Uterus (tissue), 4 donors: ENCODE results near the gene NEAT1. TPM values are rescaled to one million over a fixed set of nuclear protein-coding genes. Genes with fewer than 3 reads are reported as not detected.

Experiments
- DNase-seq, 2 donors: peaks; one replicate each; pipeline ENCODE4 v3.0.0-alpha.2; 2019 to 2020
- H3K27ac ChIP-seq, 2 donors: fragments of 200-600 bp; sonication (generic); 1 replicate in 1 of 2; 2 replicates in 1 of 2; pipeline ENCODE4 v1.5.1; 2016 to 2018
- H3K27me3 ChIP-seq, 2 donors: fragments of 200-600 bp; sonication (generic); one replicate each; pipeline ENCODE4 v1.5.1; 2018 to 2019; ENCODE audit warnings: control low read depth in 1 of 2
- H3K36me3 ChIP-seq, 2 donors: fragments of 200-600 bp; sonication (generic); one replicate each; pipeline ENCODE4 v1.5.1; 2019; ENCODE audit warnings: control low read depth in 1 of 2
- H3K4me1 ChIP-seq, 2 donors: fragments of 200-600 bp; sonication (generic); one replicate each; pipeline ENCODE4 v1.5.1; 2018 to 2019; ENCODE audit warnings: control low read depth in 1 of 2
- H3K4me3 ChIP-seq, 2 donors: fragments of 200-600 bp; sonication (generic); 1 replicate in 1 of 2; 2 replicates in 1 of 2; pipeline ENCODE4 v1.5.1; 2018 to 2019; ENCODE audit warnings: mild to moderate bottlenecking in 1 of 2
- H3K9me3 ChIP-seq, 2 donors: fragments of 200-600 bp; sonication (generic); one replicate each; pipeline ENCODE4 v1.5.1; 2019; ENCODE audit warnings: control low read depth in 1 of 2
- POLR2A ChIP-seq, 2 donors: fragments of 450-650 bp; IDR thresholded peaks; one replicate each; pipeline ENCODE4 v1.6.1; 2016; ENCODE audit warnings: antibody characterized with exemption in 2 of 2, mild to moderate bottlenecking in 1 of 2, moderate library complexity in 1 of 2
- intact Hi-C: fragments of 100-400 bp; cut with DNase I; formaldehyde crosslinking; loops from one replicate; pipeline ENCODE4 v1.15.1; 2023; ENCODE audit warnings: low total_unique reads
- total RNA-seq, 4 donors: library from RNA; depleted of rRNA in 3 of 4; stranded (reverse); fragments of >200 nt in 3 of 4; gene quantifications; one replicate each; pipeline versions ENCODE4 v1.1.0 to v1.2.4, GENCODE V29; 2014 to 2023
- TF ChIP-seq, protein P1 (sequence below), 4 experiments: fragments of 200-600 bp in 2 of 4; fragments of 450-650 bp in 2 of 4; sonication (generic) in 2 of 4; IDR thresholded peaks; one replicate each; pipeline ENCODE4 v1.5.1; 2016 to 2019; ENCODE audit warnings: antibody characterized with exemption in 4 of 4, mild to moderate bottlenecking in 2 of 4, moderate library complexity in 1 of 4
- donor health status: DM: yes; HTN: yes; CAD: no.

Gene NEAT1
- 100 to 1,000 TPM in 3 of 4 donors, 10 to 100 TPM in 1; 33.6 to 932 (median 120) TPM for total RNA-seq

DNA sequence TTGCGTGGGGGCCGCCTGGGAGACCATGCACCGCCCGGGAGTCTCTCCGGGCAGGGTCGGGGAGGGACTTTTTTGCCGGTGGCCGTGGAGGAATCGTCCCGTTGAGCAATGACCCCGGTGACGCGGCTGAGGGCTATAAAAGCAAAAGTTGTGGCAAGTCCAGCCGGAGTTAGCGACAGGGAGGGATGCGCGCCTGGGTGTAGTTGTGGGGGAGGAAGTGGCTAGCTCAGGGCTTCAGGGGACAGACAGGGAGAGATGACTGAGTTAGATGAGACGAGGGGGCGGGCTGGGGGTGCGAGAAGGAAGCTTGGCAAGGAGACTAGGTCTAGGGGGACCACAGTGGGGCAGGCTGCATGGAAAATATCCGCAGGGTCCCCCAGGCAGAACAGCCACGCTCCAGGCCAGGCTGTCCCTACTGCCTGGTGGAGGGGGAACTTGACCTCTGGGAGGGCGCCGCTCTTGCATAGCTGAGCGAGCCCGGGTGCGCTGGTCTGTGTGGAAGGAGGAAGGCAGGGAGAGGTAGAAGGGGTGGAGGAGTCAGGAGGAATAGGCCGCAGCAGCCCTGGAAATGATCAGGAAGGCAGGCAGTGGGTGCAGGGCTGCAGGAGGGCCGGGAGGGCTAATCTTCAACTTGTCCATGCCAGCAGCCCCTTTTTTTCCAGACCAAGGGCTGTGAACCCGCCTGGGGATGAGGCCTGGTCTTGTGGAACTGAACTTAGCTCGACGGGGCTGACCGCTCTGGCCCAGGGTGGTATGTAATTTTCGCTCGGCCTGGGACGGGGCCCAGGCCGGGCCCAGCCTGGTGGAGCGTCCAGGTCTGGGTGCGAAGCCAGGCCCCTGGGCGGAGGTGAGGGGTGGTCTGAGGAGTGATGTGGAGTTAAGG is at the start of gene NEAT1:
Gene NEAT1 (plus strand): TSS at position 166 of the 883 bp plus-strand sequence.
- Histone ChIP-seq H3K27ac (peak within 1 kb of the TSS; percentile 98 to 99), H3K4me1 (peaks cover 0 to 7% of the 10 kb centered on the region in 2 donors), H3K36me3 (no peaks in the 10 kb centered on the region), H3K27me3 (no peaks in the 10 kb centered on the region), H3K9me3 (no peaks in the 10 kb centered on the region), H3K4me3 (peak within 1 kb of the TSS; percentile 76 to 91)
- intact Hi-C loops, result loop anchor here (2.0 kb wide), 1 partner anchor 76 kb away; the partner anchor contains the start of gene MALAT1
- DNase-seq, result peak; percentile 96 to 98
- TF ChIP-seq, protein P1, sequence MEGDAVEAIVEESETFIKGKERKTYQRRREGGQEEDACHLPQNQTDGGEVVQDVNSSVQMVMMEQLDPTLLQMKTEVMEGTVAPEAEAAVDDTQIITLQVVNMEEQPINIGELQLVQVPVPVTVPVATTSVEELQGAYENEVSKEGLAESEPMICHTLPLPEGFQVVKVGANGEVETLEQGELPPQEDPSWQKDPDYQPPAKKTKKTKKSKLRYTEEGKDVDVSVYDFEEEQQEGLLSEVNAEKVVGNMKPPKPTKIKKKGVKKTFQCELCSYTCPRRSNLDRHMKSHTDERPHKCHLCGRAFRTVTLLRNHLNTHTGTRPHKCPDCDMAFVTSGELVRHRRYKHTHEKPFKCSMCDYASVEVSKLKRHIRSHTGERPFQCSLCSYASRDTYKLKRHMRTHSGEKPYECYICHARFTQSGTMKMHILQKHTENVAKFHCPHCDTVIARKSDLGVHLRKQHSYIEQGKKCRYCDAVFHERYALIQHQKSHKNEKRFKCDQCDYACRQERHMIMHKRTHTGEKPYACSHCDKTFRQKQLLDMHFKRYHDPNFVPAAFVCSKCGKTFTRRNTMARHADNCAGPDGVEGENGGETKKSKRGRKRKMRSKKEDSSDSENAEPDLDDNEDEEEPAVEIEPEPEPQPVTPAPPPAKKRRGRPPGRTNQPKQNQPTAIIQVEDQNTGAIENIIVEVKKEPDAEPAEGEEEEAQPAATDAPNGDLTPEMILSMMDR (IDR thresholded peaks at IDR 0.05), result peak in 1 of 4 experiments; percentile 29
- peak; percentile 97 to 99 for TF ChIP-seq POLR2A (IDR thresholded peaks at IDR 0.05)

DNA sequence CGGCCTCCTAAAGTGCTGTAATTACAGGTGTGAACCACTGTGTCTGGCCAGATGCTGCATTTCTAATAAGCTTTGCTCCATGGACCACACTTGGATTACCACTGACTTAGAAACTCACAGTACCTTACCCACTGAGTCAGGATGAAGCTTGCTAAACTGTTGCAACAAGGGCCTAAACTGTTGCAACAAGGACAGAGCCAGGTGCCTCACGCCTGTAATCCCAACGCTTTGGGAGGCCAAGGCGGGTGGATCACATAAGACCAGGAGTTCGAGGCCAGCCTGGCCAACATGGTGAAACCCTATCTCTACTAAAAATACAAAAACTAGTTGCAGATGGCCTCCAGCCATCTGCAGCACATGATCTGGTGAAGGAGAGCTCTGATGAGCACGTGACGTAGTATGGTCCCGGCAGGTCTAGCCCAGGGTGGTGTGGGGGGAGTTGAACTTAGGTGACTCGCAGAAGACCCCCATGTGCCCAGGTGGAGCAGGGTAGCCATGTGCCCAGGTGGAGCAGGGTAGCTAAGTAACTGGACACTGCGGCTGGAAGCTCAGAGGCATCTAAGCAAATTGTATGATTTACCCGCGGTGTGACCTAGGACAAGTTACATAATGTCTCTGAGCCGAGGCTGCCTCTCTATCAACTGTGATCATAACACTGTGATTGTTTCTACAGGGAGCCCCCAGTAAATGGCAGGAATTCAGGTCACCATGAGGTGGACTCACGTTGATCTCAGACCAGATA is 48.6 kb upstream of the NEAT1 start:
- Histone ChIP-seq H3K4me1 (no peaks in the 10 kb centered on the region), H3K36me3 (no peaks in the 10 kb centered on the region), H3K27me3 (no peaks in the 10 kb centered on the region), H3K4me3 (no peak overlapping the region), H3K9me3 (no peaks in the 10 kb centered on the region), H3K27ac (no peak overlapping the region)
- no peak for DNase-seq
- TF ChIP-seq, protein P1 (IDR thresholded peaks at IDR 0.05), result no peak
- TF ChIP-seq POLR2A (IDR thresholded peaks at IDR 0.05), result no peak
- intact Hi-C loops, result loop anchor here (5.0 to 10.0 kb wide), 2 partner anchors 143 to 231 kb away; no protein-coding TSS in a partner anchor

DNA sequence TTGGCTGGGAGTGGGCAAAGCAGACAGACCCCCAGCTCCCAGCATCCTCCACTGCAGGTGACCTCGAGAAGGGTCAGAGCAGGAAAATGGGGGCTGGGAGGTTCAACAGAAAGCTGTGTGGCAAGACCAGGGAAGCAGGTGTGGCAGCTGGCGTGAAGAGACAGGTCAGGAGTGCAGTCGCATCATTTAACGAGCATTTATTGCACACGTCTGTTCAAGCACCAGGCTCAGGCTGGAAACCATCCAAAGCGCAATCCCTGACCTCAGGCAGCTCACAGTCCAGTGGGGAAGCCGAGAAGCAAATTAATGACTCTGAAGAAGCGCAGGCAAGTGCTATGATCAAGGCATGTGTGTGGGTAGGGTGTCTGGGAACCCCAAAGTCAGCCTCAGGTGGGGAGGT is 47.6 kb upstream of the NEAT1 start:
- Histone ChIP-seq H3K27ac (no peak overlapping the region), H3K27me3 (no peaks in the 10 kb centered on the region), H3K9me3 (no peaks in the 10 kb centered on the region), H3K4me3 (no peak overlapping the region), H3K36me3 (no peaks in the 10 kb centered on the region), H3K4me1 (no peaks in the 10 kb centered on the region)
- intact Hi-C loops, result loop anchor here (10.0 kb wide), 1 partner anchor 230 kb away; no protein-coding TSS in a partner anchor
- TF ChIP-seq, protein P1 (IDR thresholded peaks at IDR 0.05), result no peak
- no peak for TF ChIP-seq POLR2A (IDR thresholded peaks at IDR 0.05)
- no peak for DNase-seq

DNA sequence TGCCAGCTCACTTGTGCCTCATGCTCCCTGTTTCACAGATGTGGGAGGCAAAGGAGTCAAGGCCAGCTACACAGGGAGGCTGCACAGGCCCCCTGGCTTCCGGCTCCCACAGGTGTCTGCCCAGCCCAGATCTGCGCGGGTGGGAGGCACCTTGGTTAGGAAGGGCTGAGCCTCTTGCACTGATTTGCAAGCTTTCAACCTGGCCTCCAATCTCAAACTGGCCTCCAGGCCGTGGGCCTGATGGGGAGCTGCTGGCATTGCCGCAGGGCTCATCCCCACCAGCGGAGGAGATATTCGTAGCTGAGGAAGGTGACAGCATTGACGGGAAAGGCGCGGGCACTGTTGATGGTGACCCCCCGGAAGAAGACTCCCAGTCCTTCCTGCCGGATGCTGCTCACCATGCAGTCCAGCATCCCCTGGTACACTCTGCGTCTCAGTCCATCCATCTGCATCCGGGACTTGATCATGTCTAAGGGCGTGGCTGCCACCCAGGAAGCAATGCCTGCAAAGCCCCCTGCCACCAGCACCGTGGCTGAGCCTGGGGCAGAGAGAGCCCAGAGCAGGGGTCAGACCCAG is 46.4 kb upstream of the NEAT1 start:
- Histone ChIP-seq H3K27me3 (no peaks in the 10 kb centered on the region), H3K9me3 (no peaks in the 10 kb centered on the region), H3K4me3 (no peak overlapping the region), H3K27ac (no peak overlapping the region), H3K36me3 (no peaks in the 10 kb centered on the region), H3K4me1 (peaks cover 0 to 3% of the 10 kb centered on the region in 2 donors)
- TF ChIP-seq, protein P1 (IDR thresholded peaks at IDR 0.05), result no peak
- TF ChIP-seq POLR2A (IDR thresholded peaks at IDR 0.05), result no peak
- intact Hi-C loops, result loop anchor here (10.0 kb wide), 1 partner anchor 229 kb away; no protein-coding TSS in a partner anchor
- DNase-seq, result no peak
